OCI-LY3 (cell line): ENCODE measurements around the gene ASIP.

Experiments used
- H2AFZ ChIP-seq: fragments of 200-600, 300-600 bp; shearing (Covaris generic); 2 replicates; pipeline ENCODE4 v1.6.0; 2014; ENCODE audit warnings: antibody characterized with exemption, low read depth, low read length
- H3K27ac ChIP-seq: fragments of 200-600, 300-600 bp; sonication (generic); 2 replicates; pipeline ENCODE4 v1.5.1; 2014; ENCODE audit warnings: mild to moderate bottlenecking, low read length, moderate library complexity, mixed read lengths
- H3K27me3 ChIP-seq: fragments of 200-600, 300-600 bp; sonication (generic); 2 replicates; pipeline ENCODE4 v1.6.1; 2014; ENCODE audit warnings: low read depth, low read length, mixed read lengths
- H3K36me3 ChIP-seq: fragments of 200-600, 300-600 bp; sonication (generic); replicated peaks from 2 replicates; pipeline ENCODE3; 2014; ENCODE audit warnings: low read depth, low read length, mixed read lengths
- H3K4me1 ChIP-seq: fragments of 300-600, 200-600 bp; sonication (generic); 2 replicates; pipeline ENCODE4 v1.6.1; 2014; ENCODE audit warnings: low read length, mixed read lengths
- H3K4me2 ChIP-seq: fragments of 200-600, 300-600 bp; sonication (generic); 2 replicates; pipeline ENCODE4 v1.6.1; 2014; ENCODE audit warnings: low read length, mixed read lengths
- H3K4me3 ChIP-seq: fragments of 300-600, 200-600 bp; sonication (generic); 2 replicates; pipeline ENCODE4 v1.5.1; 2014; ENCODE audit warnings: antibody characterized with exemption, mild to moderate bottlenecking, low read length, moderate library complexity
- H3K79me2 ChIP-seq: fragments of 300-600, 200-600 bp; shearing (Covaris generic); 2 replicates; pipeline ENCODE4 v1.6.1; 2014; ENCODE audit warnings: mild to moderate bottlenecking, low read length, mixed read lengths
- H3K9ac ChIP-seq: fragments of 300-600, 200-600 bp; shearing (Covaris generic); 2 replicates; pipeline ENCODE4 v1.6.0; 2014; ENCODE audit warnings: mild to moderate bottlenecking, low read length, moderate library complexity
- H3K9me3 ChIP-seq: fragments of 200-600, 300-600 bp; shearing (Covaris generic); 2 replicates; pipeline ENCODE4 v1.6.1; 2014; ENCODE audit warnings: low read length, mixed read lengths; ENCODE audit not compliant: insufficient read depth
- H4K20me1 ChIP-seq: fragments of 200-600, 300-600 bp; sonication (generic); 2 replicates; pipeline ENCODE4 v1.6.1; 2016; ENCODE audit warnings: low read length, mixed read lengths; ENCODE audit not compliant: insufficient read depth
- EZH2phosphoT487 ChIP-seq: fragments of 200-600 bp; shearing (Covaris generic); IDR thresholded peaks from 2 replicates; pipeline ENCODE4 v1.6.1; 2018; ENCODE audit warnings: antibody characterized with exemption, mixed run types, low read depth
- TF ChIP-seq, protein P1 (sequence below): fragments of 200-600, 300-600 bp; sonication (generic); IDR thresholded peaks from 2 replicates; pipeline ENCODE4 v1.5.1; 2014; ENCODE audit warnings: antibody characterized with exemption, low read length, low read depth

The ASIP gene

DNA sequence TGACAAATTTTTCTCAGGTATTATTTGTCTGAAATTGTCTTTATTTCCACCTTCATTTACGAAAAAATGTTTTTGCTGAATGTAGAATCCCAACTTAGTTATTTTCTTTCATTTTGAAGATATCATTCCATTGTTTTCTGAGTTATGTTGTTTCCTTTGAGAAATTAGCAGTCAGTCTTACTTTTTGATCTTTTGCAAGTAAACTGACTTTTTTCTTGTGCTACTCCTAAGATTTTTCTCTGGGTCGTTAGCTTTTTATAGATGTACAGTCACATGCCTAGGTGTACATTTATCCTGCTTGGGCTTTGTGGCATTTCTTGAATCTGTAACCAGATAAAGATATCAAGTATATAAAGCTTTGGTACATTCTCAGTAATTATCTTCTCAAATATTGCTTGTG lies 29.6 kb upstream of the ASIP start:
- Histone ChIP-seq H3K27ac (no peak overlapping the region), H3K9me3 (peaks cover 9% of the 10 kb centered on the region; the same call in 1 of the 2 replicates), H3K4me1 (peaks cover 18% of the 10 kb centered on the region), H4K20me1 (no peaks in the 10 kb centered on the region), H3K4me2 (no peak overlapping the region), H3K79me2 (no peaks in the 10 kb centered on the region), H2AFZ (no peak overlapping the region), H3K9ac (no peak overlapping the region), H3K27me3 (no peaks in the 10 kb centered on the region), H3K4me3 (no peak overlapping the region), H3K36me3 (no peaks in the 10 kb centered on the region)
- TF ChIP-seq, protein P1, sequence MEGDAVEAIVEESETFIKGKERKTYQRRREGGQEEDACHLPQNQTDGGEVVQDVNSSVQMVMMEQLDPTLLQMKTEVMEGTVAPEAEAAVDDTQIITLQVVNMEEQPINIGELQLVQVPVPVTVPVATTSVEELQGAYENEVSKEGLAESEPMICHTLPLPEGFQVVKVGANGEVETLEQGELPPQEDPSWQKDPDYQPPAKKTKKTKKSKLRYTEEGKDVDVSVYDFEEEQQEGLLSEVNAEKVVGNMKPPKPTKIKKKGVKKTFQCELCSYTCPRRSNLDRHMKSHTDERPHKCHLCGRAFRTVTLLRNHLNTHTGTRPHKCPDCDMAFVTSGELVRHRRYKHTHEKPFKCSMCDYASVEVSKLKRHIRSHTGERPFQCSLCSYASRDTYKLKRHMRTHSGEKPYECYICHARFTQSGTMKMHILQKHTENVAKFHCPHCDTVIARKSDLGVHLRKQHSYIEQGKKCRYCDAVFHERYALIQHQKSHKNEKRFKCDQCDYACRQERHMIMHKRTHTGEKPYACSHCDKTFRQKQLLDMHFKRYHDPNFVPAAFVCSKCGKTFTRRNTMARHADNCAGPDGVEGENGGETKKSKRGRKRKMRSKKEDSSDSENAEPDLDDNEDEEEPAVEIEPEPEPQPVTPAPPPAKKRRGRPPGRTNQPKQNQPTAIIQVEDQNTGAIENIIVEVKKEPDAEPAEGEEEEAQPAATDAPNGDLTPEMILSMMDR, result no peak
- no peak for TF ChIP-seq EZH2phosphoT487

- H4K20me1 ChIP-seq, result no peaks in the 10 kb centered on the region
- no peaks in the 10 kb centered on the region for H3K36me3 ChIP-seq
- no peak for TF ChIP-seq EZH2phosphoT487
- TF ChIP-seq, protein P1, result no peak
- no peaks in the 10 kb centered on the region for H3K79me2 ChIP-seq
- H3K4me3 ChIP-seq, result no peak overlapping the region
- no peak overlapping the region for H2AFZ ChIP-seq
- 0 out of 2 replicates have a peak overlapping the region, but pooled peaks have one; percentile 1 for H3K4me2 ChIP-seq
- H3K4me1 ChIP-seq, result peaks cover 22% of the 10 kb centered on the region
- no peak overlapping the region for H3K9ac ChIP-seq
- H3K27me3 ChIP-seq, result no peaks in the 10 kb centered on the region
- no peak overlapping the region for H3K27ac ChIP-seq
- peaks cover 9% of the 10 kb centered on the region; the same call in 1 of the 2 replicates for H3K9me3 ChIP-seq
Measured at GRCh38 chr20:34213213-34213612, 28.0 kb upstream of the ASIP start.

DNA sequence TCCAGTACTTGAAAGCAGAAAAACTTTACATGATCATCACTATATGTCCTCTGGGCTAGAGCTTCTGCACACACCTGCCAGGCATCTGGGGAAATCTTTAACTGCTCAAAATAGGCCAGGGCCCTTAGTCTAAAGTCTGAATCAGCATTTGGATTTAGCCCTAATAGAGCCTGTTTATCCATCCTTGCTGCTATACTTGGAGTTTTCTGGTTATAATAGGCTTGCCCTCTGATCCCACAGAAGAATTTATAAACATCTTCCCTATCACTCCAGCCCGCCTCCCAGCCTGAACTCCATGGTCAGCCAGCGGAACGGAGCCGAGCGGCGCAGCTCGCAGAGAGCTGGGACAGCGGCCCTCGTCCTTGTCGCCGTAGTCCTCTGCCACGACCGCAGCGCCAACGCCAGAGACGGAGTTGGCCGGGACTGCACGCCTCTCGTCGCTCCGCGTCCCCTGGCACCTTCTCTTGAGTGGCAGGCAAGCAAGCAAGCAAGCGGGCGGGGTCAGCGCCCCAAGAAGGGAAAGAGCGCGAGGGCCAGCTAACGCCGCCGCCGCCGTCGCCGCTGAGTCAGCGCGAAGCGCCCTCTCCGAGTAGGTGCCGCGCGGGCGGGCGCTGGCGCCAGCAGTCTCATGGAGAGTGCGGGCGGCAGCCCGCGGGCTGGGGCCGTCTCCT lies 25.4 kb upstream of the ASIP start:
- Histone ChIP-seq H3K4me2 (peak overlapping the region; percentile 77), H3K27ac (no peak overlapping the region), H3K4me3 (peak overlapping the region; percentile 76), H3K4me1 (peaks cover 22% of the 10 kb centered on the region), H4K20me1 (no peaks in the 10 kb centered on the region), H3K9me3 (peaks cover 9% of the 10 kb centered on the region; the same call in 1 of the 2 replicates), H3K36me3 (no peaks in the 10 kb centered on the region), H3K9ac (peak overlapping the region; percentile 59), H2AFZ (peak overlapping the region; percentile 64), H3K79me2 (no peaks in the 10 kb centered on the region), H3K27me3 (no peaks in the 10 kb centered on the region)
- no peak for TF ChIP-seq EZH2phosphoT487
- TF ChIP-seq, protein P1, result 0 out of 2 replicates have a peak, but pooled peaks have one; percentile 3

GRCh38 chr20:34216382-34216742 lies 24.9 kb upstream of the ASIP start:
- H4K20me1 ChIP-seq, result no peaks in the 10 kb centered on the region
- H3K9me3 ChIP-seq, result peaks cover 8% of the 10 kb centered on the region; the same call in 1 of the 2 replicates
- H3K4me2 ChIP-seq, result peak overlapping the region; percentile 77
- TF ChIP-seq EZH2phosphoT487, result no peak
- TF ChIP-seq, protein P1, result 0 out of 2 replicates have a peak, but pooled peaks have one; percentile 1
- H2AFZ ChIP-seq, result peak overlapping the region; percentile 64
- H3K27ac ChIP-seq, result no peak overlapping the region
- peaks cover 22% of the 10 kb centered on the region for H3K4me1 ChIP-seq
- H3K9ac ChIP-seq, result peak overlapping the region; percentile 59
- H3K4me3 ChIP-seq, result peak overlapping the region; percentile 76
- no peaks in the 10 kb centered on the region for H3K27me3 ChIP-seq
- no peaks in the 10 kb centered on the region for H3K36me3 ChIP-seq
- H3K79me2 ChIP-seq, result no peaks in the 10 kb centered on the region
